ENCODE results near the gene PPP1R7. TPM values are rescaled to one million over a fixed set of nuclear protein-coding genes. Genes with fewer than 3 reads are reported as not detected.

The PPP1R7 gene
- total RNA-seq, 3 donors from 2014 or later (not counting 1 experiment from before 2014, with no cell fraction given), result 57.8 to 66.3 (median 60.4) TPM

DNA sequence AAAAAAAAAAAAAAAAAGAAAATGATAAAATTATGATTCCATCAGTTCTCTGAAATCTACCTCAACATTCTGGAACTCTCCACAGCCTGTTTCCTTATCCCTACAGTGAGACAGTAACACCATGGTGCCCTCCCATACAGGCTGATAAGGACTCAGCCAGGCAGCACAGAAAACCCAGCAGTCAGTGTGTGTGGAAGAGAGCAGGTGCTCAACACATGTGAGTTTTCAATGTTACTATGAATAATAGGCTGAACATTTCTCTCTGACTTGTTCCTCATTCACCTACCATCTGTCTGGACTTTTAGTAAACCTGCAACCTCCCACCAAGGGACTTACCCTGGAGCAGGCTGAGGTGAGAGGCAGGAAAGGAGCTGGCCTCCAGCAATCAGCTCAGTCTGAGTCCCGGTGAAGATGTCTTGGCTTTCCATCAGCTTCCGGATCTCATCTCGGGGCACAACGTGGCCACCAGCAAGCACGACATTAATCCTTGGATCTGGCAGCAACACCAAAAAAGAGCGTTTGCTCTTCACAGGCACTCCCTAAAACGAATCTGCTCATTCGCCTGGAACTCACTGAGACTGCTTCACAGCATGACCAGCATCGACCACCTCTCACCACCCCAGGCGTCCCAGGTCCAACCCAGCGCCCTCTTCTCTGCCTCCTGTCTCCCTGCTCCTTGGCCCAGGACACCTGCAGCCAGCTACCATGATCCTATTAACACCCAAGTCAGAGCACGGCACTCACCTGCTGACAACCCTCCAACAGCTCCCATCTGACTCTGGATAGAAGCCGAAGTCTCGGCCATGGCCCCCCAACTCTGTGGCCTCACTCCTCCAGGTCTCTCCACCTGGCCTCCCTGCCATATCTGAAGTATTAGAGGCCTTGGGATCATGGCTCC, 17.5 kb upstream of the PPP1R7 start:
- H3K36me3 ChIP-seq (ENCODE audit: control insufficient read depth, insufficient read depth, low read length), result peaks cover 2% of the 10 kb centered on the region
- WGBS (ENCODE audit: insufficient coverage), result 96% methylated on average over 14 of the region's 14 CpGs
- no peak overlapping the region for H3K4me3 ChIP-seq (ENCODE audit: low read length)
- H3K27me3 Mint-ChIP-seq (ENCODE audit: low read depth in 2 of 2), result no peaks in the 10 kb centered on the region
- no peaks in the 10 kb centered on the region for H3K9me3 Mint-ChIP-seq
- H3K27ac Mint-ChIP-seq, result no peak overlapping the region
- H3K27me3 ChIP-seq (ENCODE audit: control insufficient read depth, insufficient read depth, low read length), result no peaks in the 10 kb centered on the region
- intact Hi-C loops (cut with micrococcal nuclease), result no loop called here
- peaks cover 18% of the 10 kb centered on the region for H3K4me1 ChIP-seq (ENCODE audit: control insufficient read depth, insufficient read depth, low read length)
- H3K4me1 Mint-ChIP-seq, result no peaks in the 10 kb centered on the region
- DNase-seq (no peak), ATAC-seq (no peak)
- no peak overlapping the region for H3K4me3 Mint-ChIP-seq
- H3K27ac ChIP-seq (ENCODE audit: low read length), result no peak overlapping the region
- TF ChIP-seq, protein P1, sequence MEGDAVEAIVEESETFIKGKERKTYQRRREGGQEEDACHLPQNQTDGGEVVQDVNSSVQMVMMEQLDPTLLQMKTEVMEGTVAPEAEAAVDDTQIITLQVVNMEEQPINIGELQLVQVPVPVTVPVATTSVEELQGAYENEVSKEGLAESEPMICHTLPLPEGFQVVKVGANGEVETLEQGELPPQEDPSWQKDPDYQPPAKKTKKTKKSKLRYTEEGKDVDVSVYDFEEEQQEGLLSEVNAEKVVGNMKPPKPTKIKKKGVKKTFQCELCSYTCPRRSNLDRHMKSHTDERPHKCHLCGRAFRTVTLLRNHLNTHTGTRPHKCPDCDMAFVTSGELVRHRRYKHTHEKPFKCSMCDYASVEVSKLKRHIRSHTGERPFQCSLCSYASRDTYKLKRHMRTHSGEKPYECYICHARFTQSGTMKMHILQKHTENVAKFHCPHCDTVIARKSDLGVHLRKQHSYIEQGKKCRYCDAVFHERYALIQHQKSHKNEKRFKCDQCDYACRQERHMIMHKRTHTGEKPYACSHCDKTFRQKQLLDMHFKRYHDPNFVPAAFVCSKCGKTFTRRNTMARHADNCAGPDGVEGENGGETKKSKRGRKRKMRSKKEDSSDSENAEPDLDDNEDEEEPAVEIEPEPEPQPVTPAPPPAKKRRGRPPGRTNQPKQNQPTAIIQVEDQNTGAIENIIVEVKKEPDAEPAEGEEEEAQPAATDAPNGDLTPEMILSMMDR (IDR thresholded peaks at IDR 0.05), result no peak
- no peaks in the 10 kb centered on the region for H3K9me3 ChIP-seq (ENCODE audit: control insufficient read depth, insufficient read depth, low read length)
- no peaks in the 10 kb centered on the region for H3K36me3 Mint-ChIP-seq

DNA sequence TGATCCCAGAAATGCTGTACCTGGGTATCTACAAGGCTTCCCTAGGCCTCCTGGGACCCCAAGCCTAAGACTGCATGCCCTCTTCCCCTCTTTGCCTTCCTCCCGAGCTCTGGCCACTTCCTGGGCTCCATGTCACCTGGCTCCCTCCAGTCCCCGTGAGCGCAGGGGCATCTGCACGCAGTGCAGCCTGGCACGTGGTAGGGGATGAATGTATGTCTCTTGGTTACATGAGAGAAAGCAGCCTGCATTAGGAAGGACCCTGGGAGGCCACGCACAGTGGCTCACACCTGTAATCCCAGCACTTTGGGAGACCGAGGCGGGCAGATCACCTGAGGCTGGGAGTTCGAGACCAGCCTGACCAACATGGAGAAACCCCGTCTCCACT, 16.8 kb upstream of the PPP1R7 start:
- H3K4me3 ChIP-seq (ENCODE audit: low read length), result no peak overlapping the region
- H3K27me3 ChIP-seq (ENCODE audit: control insufficient read depth, insufficient read depth, low read length), result no peaks in the 10 kb centered on the region
- no peak for ATAC-seq
- H3K36me3 Mint-ChIP-seq, result no peaks in the 10 kb centered on the region
- TF ChIP-seq, protein P1 (IDR thresholded peaks at IDR 0.05), result no peak
- H3K27ac ChIP-seq (ENCODE audit: low read length), result no peak overlapping the region
- intact Hi-C loops (cut with micrococcal nuclease), result no loop called here
- WGBS (ENCODE audit: insufficient coverage), result 94% methylated on average over 10 of the region's 10 CpGs
- no peaks in the 10 kb centered on the region for H3K9me3 ChIP-seq (ENCODE audit: control insufficient read depth, insufficient read depth, low read length)
- no peak for DNase-seq
- no peak overlapping the region for H3K27ac Mint-ChIP-seq
- peaks cover 2% of the 10 kb centered on the region for H3K36me3 ChIP-seq (ENCODE audit: control insufficient read depth, insufficient read depth, low read length)
- peaks cover 11% of the 10 kb centered on the region for H3K4me1 ChIP-seq (ENCODE audit: control insufficient read depth, insufficient read depth, low read length)
- H3K4me3 Mint-ChIP-seq, result no peak overlapping the region
- no peaks in the 10 kb centered on the region for H3K9me3 Mint-ChIP-seq
- no peaks in the 10 kb centered on the region for H3K4me1 Mint-ChIP-seq
- H3K27me3 Mint-ChIP-seq (ENCODE audit: low read depth in 2 of 2), result no peaks in the 10 kb centered on the region

DNA sequence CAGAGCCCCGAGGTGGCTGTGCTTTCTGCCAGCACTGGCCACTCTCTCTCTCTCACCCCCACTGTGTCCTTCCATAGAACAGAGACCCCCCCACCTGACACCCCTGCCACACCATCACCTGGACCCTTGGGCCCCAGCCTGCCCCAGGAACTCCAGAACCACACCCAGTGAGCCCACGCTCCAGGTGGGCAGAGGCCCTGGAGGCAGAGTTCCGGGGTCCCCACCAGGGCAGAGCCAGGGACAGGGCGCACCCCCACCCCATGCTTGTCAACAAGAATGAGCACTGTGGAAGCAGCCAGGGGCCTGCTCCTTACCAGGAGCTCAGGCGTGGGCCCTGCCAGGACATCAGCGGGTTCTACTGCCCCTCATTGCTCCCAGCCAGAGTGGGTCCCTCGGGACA, 15.6 kb upstream of the PPP1R7 start:
- 88% methylated on average over 7 of the region's 7 CpGs for WGBS (ENCODE audit: insufficient coverage)
- no peaks in the 10 kb centered on the region for H3K27me3 Mint-ChIP-seq (ENCODE audit: low read depth in 2 of 2)
- TF ChIP-seq, protein P1 (IDR thresholded peaks at IDR 0.05), result no peak
- no peaks in the 10 kb centered on the region for H3K4me1 Mint-ChIP-seq
- H3K4me1 ChIP-seq (ENCODE audit: control insufficient read depth, insufficient read depth, low read length), result peaks cover under 1% of the 10 kb centered on the region
- H3K27me3 ChIP-seq (ENCODE audit: control insufficient read depth, insufficient read depth, low read length), result no peaks in the 10 kb centered on the region
- H3K36me3 ChIP-seq (ENCODE audit: control insufficient read depth, insufficient read depth, low read length), result peaks cover 5% of the 10 kb centered on the region
- H3K36me3 Mint-ChIP-seq, result no peaks in the 10 kb centered on the region
- intact Hi-C loops (cut with micrococcal nuclease), result no loop called here
- H3K27ac ChIP-seq (ENCODE audit: low read length), result no peak overlapping the region
- H3K9me3 ChIP-seq (ENCODE audit: control insufficient read depth, insufficient read depth, low read length), result no peaks in the 10 kb centered on the region
- ATAC-seq (peak in 1 of 3 donors; percentile 30), DNase-seq (no peak)
- H3K4me3 Mint-ChIP-seq, result no peak overlapping the region
- no peak overlapping the region for H3K4me3 ChIP-seq (ENCODE audit: low read length)
- no peaks in the 10 kb centered on the region for H3K9me3 Mint-ChIP-seq
- no peak overlapping the region for H3K27ac Mint-ChIP-seq
